Measurements from ENCODE around the gene ATG10.
"Not testable (repeated sequence)": the region's sequence is repeated elsewhere in the genome, so short reads cannot be mapped to it uniquely, and the experiment has no call there.

ATG10 gene

GRCh38 chr5:82218374-82219156 lies 246.7 kb downstream of the ATG10 start:
- DNase-seq: peak in 1 of 56 donors; percentile 4

DNA sequence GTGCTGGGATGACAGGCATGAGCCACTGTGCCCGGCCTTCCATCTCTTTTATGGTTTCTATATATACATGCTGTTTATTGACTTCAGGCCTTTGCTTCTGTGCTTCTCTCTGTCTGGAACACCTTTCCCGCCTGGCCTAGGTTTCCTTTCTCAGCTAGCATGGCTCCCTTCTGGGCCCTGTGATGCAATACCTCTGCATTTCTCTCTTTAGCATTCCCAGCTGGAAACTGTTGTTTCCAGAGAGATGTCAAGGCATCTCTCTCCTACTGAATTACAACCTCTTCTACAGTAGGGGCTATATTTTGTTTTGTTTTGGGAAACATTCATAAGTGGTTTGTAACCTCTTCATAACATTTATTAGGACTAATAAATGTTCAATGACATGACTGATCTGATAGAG lies 249.2 kb downstream of the ATG10 start:
- no peak for DNase-seq

DNA sequence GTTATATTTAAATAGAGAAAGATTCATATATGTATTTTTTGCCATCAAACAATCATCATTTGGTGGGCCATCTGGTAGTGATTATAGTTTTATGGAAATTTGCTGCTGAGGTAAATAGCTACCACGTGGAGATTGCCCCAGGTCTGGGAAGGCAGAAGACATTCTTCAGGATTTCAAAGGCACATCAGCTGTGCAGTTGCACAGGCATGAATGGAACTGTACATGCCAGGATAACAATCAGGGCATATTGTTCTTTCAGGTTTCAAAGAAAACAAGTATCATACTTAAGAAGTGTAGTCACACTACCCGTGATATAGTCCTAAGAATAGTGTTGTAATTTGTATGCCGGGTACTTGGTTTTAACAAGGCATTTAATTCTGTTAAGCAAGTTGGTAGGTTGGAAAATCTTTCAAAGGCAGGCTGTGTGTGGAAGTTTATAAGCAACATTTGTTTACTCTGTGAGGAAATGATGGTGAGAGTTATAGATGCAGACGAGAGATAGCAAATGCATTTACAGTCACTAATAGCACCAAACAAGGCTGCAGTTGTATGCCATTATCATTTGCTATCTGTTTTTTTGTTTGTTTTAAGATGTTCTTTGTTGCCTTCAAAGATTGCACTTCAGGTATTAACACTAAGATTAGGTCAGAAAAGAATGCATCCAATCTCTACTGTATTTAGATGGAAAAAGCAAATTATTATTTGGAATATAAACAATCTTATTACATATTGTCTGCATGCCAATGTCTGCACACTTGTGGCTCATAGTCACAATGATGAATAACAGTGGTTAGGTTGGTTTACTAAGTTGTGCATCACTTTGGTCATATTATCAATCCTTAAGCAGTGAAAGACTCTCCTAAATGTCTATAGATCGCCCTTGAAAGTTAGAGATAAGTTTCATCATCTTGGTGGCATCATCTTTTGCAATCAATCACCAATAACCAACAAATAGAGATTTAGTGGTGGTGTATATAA lies 251.1 kb downstream of the ATG10 start:
- no peak for DNase-seq

DNA sequence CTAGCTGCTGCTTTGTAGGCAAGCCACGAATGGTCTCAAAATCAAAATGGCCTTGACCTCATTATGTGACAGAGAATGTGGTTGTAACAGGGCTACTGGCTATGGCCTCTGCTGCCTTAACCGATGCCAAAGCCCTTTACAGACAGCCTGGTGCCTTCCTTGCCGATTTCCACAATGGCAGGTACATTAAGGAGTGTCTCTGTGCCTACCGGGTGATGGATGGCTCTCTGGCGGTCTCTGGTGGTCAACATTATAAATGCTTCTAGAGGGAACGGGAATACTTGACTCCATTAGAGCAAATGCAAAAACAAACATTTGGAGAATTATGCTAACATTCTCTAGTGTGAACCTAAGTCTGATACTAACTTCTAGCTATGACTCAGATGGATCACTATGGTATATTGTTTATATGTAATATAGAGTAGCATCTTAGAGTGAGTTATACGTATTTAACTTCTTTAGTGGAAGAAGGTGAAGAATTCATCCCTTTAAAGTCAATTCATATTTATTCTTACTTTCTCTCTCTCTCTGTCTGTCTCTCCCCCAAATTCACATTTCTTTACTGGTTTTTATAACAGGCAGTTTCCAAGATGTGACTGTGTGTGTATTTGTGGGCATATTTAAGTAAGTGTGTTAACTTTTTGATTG lies 253.8 kb downstream of the ATG10 start:
- DNase-seq: peak in 48 of 56 donors; percentile 1 to 77 (median 21)

- no peak for DNase-seq
Observed at GRCh38 chr5:82234885-82235284, 263.1 kb downstream of the ATG10 start.

DNA sequence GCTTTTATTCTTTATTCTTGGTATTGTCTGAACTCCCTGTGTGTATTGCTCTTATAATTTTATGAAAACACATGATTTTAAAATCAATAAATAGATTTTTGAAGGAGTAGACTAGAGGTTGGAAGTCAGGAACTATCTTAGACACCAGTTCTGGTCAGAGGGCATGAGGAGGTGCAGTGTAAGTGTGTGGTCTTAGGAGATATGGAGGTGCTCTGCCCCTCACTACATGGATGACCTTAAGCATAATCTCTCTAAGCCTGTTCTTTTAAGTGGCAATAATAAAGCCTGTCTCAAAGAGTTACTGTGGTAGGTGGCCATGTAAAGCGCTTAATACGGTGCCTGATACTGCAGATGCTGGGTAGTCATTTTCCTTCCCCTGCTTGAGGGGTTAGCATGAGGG lies 272.3 kb downstream of the ATG10 start:
- DNase-seq: no peak

DNA sequence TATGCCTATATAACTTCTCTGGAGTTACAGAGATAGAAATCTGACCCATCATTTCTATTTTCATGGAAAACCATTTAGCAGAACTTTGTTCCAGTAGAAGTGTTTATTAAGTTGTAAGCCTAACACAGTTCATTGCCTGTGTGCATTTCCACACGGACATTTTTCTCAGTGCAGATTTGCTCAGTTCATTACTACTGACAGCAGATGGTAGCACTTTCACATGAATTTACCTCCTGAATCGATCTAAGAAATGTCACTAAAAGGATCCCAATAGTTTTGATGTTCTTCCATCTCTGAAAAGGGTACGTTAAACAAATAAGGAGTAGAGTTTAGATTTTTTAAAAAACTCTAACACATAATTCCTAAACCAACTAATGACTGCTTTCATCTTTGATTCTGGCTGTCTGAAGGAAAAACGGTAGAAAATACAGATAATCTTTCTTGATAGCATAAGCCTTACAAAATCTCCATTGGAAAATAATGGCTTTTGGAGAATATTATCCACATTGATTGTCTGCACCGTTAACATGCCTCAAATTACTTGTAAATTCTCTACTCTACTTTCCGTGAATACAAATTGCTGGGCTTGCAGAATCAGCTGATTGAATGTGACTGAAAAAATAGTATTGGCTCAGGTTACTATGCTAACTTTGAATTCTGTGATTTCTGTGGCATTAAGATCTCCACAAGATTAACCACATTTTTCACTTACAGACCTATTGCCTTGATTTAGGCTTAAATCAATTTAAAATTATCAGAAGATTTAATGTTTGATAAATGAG lies 273.2 kb downstream of the ATG10 start:
- DNase-seq: peak in 3 of 56 donors; percentile 2 to 53 (median 4)

DNA sequence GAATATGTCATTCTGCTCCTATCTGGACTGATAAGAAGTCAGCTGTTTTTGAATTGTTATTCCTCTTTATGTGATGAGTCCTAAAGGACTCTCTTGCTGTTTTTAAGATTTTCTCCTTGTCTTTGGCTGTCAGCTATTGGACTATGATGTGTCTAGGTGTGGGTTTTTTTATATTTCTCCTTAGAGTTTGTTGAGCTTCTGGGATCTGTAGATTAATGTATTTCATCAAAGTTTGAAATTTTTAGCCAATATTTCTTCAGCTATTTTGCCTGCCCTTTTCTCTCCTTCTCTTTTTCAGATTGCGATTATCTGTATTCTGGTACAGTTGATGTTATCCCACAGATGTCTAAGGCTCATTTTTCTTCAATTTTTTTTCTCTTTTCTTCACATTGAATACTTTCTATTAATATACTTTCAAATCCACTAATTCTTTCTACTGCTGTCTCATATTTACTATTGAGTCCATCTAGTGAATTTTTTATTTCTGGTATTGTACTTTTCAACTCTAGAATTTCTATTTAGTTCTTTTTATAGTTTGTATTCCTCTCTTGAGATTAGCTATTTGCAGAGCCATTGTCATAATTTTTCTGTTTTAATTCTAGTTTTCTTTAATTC lies 275.2 kb downstream of the ATG10 start:
- no peak for DNase-seq

- no peak for DNase-seq
Observed at GRCh38 chr5:82252744-82253143, 280.9 kb downstream of the ATG10 start.

- DNase-seq: no peak
Observed at GRCh38 chr5:82255844-82256243, 284.0 kb downstream of the ATG10 start.

DNA sequence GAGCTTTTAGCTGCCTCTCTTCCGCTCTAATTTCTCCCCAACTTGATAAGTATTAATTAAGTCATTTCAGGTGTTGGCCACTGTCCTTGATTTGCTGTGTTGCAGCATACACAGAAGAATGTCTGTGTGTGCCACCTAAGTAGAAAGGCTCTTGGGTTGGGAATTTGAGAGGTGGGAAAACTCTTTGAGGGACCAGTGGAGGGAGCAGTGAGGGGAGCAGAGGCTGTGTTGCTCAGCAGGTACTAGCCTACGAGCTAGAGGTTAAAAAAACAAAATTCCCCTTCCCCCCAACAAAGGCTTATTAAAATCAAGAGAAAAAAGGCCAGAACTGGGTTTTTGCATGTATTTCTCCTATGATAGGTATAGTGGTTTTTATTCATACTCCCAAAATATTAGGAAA lies 285.4 kb downstream of the ATG10 start:
- DNase-seq: no peak

DNA sequence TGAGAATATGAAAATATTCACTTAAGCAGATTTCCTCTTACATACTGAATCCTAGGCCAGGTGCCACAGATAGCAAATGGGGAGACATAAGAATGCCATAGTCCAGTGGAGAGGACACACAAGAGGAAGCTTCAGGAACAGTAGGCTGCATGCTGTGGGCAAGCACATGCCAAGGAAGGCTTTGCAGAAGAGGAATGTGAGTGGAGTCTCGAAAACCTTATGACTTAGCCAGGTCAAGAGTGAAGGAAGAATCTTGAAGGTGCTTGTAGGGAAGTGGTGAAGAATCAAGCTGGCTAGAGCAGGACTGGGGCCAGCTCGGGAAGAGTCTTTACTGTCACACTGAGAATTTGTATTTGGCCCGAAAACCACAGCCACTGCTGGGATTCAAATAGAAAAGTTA lies 285.9 kb downstream of the ATG10 start:
- no peak for DNase-seq

- DNase-seq: no peak
Observed at GRCh38 chr5:82259172-82259800, 287.5 kb downstream of the ATG10 start.

DNA sequence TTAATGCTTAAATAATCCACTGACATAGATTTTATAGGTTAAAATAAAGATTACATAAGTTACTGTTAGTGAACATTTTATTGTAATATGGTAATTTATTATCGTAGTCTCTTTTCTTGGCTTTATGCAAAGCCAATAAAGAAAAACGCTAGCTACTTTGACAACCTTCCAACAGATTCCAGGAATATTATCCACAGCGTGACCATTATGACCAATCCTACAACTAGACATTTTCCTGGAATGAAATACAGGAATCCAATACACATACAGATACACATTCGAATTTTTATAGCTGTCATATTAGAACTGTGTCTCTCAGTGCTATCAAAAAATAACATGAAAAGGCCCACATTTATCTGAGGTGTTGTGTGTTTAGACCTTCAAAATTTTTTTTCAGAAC lies 293.2 kb downstream of the ATG10 start:
- DNase-seq: no peak

DNA sequence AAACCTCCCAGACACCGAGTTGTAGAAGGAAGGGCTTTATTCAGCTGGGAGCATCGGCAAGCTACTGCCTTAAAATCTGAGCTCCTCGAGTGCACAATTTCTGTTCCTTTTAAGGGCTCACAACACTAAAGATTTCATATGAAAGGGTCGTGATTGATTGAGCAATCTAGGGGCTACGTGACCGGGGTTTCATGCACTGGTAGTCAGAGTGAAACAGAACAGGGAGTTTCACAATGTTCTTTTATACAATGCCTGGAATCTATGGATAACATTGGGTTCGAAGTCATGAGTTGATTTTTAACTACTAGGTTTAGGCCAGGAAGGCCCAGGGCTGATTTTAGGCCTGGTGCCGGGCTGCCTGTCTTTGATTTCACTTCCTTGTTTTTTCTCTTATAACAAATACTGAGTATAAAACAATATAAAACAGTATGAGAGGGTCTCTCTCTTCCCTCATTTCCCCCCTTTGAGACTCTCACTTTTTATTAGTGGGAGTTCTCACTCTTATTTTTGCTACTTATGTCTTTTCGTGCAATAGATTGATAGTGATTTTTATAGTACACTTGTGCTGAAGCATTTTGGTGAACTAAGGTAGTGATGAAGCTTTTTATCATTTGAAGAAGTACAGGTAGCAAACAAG lies 295.6 kb downstream of the ATG10 start:
- DNase-seq: not testable (repeated sequence)

- not testable (repeated sequence) for DNase-seq
Observed at GRCh38 chr5:82269363-82269762, 297.5 kb downstream of the ATG10 start.

DNA sequence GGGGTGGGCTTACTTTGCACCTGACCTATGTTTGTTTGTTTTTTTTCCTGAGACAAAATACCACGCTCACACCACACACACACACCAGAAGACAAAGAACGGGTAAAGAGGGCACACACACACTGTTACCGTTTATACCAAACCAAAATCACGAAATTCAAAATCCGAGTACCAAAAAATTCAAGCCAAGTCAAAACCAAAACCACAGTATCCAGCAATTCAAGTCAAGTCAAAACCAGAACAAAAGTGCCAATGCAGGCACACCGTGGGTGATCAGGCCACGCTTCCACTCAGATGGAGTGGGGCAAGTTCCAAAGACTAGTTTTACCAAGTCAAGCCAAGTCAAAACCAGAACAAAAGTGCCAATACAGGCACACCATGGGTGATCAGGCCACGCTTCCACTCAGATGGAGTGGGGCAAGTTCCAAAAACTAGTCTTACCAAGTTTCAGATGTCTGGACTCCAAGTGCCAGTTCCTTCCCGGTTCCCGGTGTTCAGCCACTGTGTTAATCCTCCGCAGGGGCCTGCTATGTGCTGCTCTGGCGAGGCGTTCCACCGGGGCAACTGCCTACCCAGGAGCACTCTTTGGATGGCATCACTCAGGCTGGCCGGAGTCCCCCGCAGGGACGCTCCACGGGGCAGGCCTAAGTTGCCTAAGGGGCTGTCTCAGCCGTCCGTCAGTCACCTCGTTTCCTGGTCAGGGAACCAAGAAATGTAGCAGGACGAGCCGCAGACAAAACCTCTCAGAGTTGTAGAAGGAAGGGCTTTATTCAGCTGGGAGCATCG lies 300.9 kb downstream of the ATG10 start:
- not testable (repeated sequence) for DNase-seq

DNA sequence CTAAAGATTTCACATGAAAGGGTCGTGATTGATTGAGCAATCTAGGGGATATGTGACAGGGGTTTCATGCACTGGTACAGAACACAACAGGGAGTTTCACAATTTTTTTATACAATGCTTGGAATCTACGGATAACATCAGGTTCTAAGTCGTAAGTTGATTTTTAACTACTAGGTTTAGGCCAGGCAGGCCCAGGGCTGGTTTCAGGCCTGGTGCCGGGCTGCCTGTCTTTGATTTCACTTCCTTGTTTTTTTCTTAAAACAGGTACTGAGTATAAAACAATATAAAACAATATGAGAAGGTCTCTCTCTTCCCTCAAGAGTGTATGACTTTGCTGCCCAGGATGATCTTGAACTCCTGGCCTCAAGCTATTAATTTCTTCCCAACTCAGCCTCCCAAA lies 301.6 kb downstream of the ATG10 start:
- DNase-seq: not testable (repeated sequence)

Measured in amygdala (tissue), 56 donors.